OCI-LY3 (cell line): ENCODE measurements around the gene SLC8A2.

ENCODE experiments used
- H2AFZ ChIP-seq: fragments of 200-600, 300-600 bp; shearing (Covaris generic); 2 replicates; pipeline ENCODE4 v1.6.0; 2014; ENCODE audit warnings: antibody characterized with exemption, low read depth, low read length
- H3K27ac ChIP-seq: fragments of 200-600, 300-600 bp; sonication (generic); 2 replicates; pipeline ENCODE4 v1.5.1; 2014; ENCODE audit warnings: mild to moderate bottlenecking, low read length, moderate library complexity, mixed read lengths
- H3K27me3 ChIP-seq: fragments of 200-600, 300-600 bp; sonication (generic); 2 replicates; pipeline ENCODE4 v1.6.1; 2014; ENCODE audit warnings: low read depth, low read length, mixed read lengths
- H3K36me3 ChIP-seq: fragments of 200-600, 300-600 bp; sonication (generic); replicated peaks from 2 replicates; pipeline ENCODE3; 2014; ENCODE audit warnings: low read depth, low read length, mixed read lengths
- H3K4me1 ChIP-seq: fragments of 300-600, 200-600 bp; sonication (generic); 2 replicates; pipeline ENCODE4 v1.6.1; 2014; ENCODE audit warnings: low read length, mixed read lengths
- H3K4me2 ChIP-seq: fragments of 200-600, 300-600 bp; sonication (generic); 2 replicates; pipeline ENCODE4 v1.6.1; 2014; ENCODE audit warnings: low read length, mixed read lengths
- H3K4me3 ChIP-seq: fragments of 300-600, 200-600 bp; sonication (generic); 2 replicates; pipeline ENCODE4 v1.5.1; 2014; ENCODE audit warnings: antibody characterized with exemption, mild to moderate bottlenecking, low read length, moderate library complexity
- H3K79me2 ChIP-seq: fragments of 300-600, 200-600 bp; shearing (Covaris generic); 2 replicates; pipeline ENCODE4 v1.6.1; 2014; ENCODE audit warnings: mild to moderate bottlenecking, low read length, mixed read lengths
- H3K9ac ChIP-seq: fragments of 300-600, 200-600 bp; shearing (Covaris generic); 2 replicates; pipeline ENCODE4 v1.6.0; 2014; ENCODE audit warnings: mild to moderate bottlenecking, low read length, moderate library complexity
- H3K9me3 ChIP-seq: fragments of 200-600, 300-600 bp; shearing (Covaris generic); 2 replicates; pipeline ENCODE4 v1.6.1; 2014; ENCODE audit warnings: low read length, mixed read lengths; ENCODE audit not compliant: insufficient read depth
- H4K20me1 ChIP-seq: fragments of 200-600, 300-600 bp; sonication (generic); 2 replicates; pipeline ENCODE4 v1.6.1; 2016; ENCODE audit warnings: low read length, mixed read lengths; ENCODE audit not compliant: insufficient read depth
- EZH2phosphoT487 ChIP-seq: fragments of 200-600 bp; shearing (Covaris generic); IDR thresholded peaks from 2 replicates; pipeline ENCODE4 v1.6.1; 2018; ENCODE audit warnings: antibody characterized with exemption, mixed run types, low read depth
- TF ChIP-seq, protein P1 (sequence below): fragments of 200-600, 300-600 bp; sonication (generic); IDR thresholded peaks from 2 replicates; pipeline ENCODE4 v1.5.1; 2014; ENCODE audit warnings: antibody characterized with exemption, low read length, low read depth

SLC8A2 gene

DNA sequence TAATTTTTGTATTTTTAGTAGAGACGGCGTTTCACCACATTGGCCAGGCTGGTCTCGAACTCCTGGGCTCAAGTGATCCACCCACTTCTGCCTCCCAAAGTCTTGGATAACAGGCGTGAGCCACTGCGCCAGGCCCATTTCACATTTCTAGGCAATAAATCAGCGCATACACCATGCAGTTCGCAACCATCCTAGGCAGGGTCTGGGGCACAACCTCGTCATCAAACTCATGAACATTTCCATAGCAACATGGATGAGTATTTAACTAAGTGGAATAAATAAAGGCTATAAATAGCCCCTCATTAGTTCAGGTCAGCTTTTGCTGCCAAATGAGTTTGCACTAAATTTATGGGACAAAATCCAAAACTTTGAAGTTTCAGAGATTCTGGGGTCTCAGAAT, 60.6 kb downstream of the SLC8A2 start:
- H3K36me3 ChIP-seq, result no peaks in the 10 kb centered on the region
- H3K27me3 ChIP-seq, result peaks cover 6% of the 10 kb centered on the region; the same call in 1 of the 2 replicates
- H3K27ac ChIP-seq, result no peak overlapping the region
- no peak overlapping the region for H2AFZ ChIP-seq
- H3K79me2 ChIP-seq, result no peaks in the 10 kb centered on the region
- no peak for TF ChIP-seq EZH2phosphoT487
- TF ChIP-seq, protein P1, sequence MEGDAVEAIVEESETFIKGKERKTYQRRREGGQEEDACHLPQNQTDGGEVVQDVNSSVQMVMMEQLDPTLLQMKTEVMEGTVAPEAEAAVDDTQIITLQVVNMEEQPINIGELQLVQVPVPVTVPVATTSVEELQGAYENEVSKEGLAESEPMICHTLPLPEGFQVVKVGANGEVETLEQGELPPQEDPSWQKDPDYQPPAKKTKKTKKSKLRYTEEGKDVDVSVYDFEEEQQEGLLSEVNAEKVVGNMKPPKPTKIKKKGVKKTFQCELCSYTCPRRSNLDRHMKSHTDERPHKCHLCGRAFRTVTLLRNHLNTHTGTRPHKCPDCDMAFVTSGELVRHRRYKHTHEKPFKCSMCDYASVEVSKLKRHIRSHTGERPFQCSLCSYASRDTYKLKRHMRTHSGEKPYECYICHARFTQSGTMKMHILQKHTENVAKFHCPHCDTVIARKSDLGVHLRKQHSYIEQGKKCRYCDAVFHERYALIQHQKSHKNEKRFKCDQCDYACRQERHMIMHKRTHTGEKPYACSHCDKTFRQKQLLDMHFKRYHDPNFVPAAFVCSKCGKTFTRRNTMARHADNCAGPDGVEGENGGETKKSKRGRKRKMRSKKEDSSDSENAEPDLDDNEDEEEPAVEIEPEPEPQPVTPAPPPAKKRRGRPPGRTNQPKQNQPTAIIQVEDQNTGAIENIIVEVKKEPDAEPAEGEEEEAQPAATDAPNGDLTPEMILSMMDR, result no peak
- H3K4me3 ChIP-seq, result no peak overlapping the region
- no peak overlapping the region for H3K9ac ChIP-seq
- H3K9me3 ChIP-seq, result no peaks in the 10 kb centered on the region
- H4K20me1 ChIP-seq, result 0 out of 2 replicates have a peak, but pooled peaks cover 3% of the 10 kb centered on the region
- no peak overlapping the region for H3K4me2 ChIP-seq
- no peaks in the 10 kb centered on the region for H3K4me1 ChIP-seq

DNA sequence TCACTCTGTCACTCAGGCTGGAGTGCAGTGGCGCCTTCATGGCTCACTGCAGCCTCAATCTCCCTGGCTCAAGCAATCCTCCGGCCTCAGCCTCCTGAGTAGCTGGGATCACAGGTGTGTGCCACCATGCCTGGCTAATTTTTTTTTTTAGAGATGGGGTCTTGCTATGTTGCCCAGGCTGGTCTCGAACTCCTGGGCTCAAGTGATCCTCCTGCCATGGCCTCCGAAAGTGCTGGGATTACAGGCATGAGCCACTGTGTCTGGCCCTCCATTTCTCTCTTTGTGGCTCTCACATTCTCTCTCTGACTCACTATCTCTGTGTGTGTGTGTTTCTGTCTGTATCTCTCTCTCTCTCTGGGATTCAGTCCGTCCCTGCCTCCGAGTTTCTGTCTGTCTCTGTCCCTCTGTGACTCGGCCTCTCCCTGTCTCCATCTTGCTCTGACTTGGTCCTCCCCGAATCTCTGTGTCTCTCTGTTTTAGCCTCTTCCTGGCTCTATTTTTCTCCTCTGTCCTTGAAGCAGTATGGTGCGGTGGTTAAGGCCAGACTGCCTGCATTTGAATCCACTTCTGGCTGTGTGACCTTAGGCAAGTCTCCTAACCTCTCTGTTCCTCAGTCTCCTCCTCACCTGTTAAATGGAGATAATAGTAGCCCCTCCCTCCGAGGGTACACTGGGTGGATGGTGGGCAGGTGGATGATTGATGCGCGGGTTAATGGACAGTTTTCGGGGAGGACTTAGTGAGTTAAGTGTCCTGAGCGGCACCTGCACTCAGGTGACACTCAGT, 63.3 kb downstream of the SLC8A2 start:
- H3K27me3 ChIP-seq, result 0 out of 2 replicates have a peak, but pooled peaks cover 2% of the 10 kb centered on the region

DNA sequence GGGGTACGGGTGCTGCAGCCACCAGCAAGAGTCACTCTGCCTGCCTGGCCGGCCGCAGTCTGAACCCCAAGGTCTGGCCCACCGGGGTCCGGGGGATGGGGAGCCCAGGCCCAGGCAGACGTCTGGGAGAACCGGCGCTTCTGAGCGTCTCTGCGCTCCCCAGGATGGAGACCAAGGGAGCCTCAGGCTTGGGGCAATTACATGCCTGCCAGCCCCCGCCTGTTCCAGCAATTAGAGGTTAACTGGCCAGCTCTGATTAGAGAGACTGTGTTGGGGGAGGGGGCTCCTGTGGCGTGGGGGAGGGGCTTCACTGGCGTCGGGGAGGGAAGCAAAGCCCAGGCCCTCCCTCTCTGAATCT, 64.3 kb downstream of the SLC8A2 start:
- H4K20me1 ChIP-seq, result 0 out of 2 replicates have a peak, but pooled peaks cover 3% of the 10 kb centered on the region
- no peak overlapping the region for H3K4me2 ChIP-seq
- H3K79me2 ChIP-seq, result no peaks in the 10 kb centered on the region
- H2AFZ ChIP-seq, result no peak overlapping the region
- no peaks in the 10 kb centered on the region for H3K36me3 ChIP-seq
- TF ChIP-seq EZH2phosphoT487, result no peak
- TF ChIP-seq, protein P1, result no peak
- no peak overlapping the region for H3K9ac ChIP-seq
- H3K27ac ChIP-seq, result no peak overlapping the region
- no peak overlapping the region for H3K4me3 ChIP-seq
- H3K4me1 ChIP-seq, result no peaks in the 10 kb centered on the region
- no peaks in the 10 kb centered on the region for H3K27me3 ChIP-seq
- H3K9me3 ChIP-seq, result no peaks in the 10 kb centered on the region

More for the DNA sequence above, 63.3 kb downstream of the SLC8A2 start:
- Histone ChIP-seq H3K27ac (no peak overlapping the region), H3K9me3 (no peaks in the 10 kb centered on the region), H3K4me1 (no peaks in the 10 kb centered on the region), H3K36me3 (no peaks in the 10 kb centered on the region), H2AFZ (no peak overlapping the region), H3K9ac (no peak overlapping the region), H4K20me1 (0 out of 2 replicates have a peak, but pooled peaks cover 3% of the 10 kb centered on the region), H3K4me2 (no peak overlapping the region), H3K4me3 (no peak overlapping the region), H3K79me2 (no peaks in the 10 kb centered on the region)
- TF ChIP-seq, protein P1, result no peak
- no peak for TF ChIP-seq EZH2phosphoT487

GRCh38 chr19:47406711-47407416, 64.8 kb downstream of the SLC8A2 start:
- H3K4me3 ChIP-seq, result no peak overlapping the region
- H3K9me3 ChIP-seq, result no peaks in the 10 kb centered on the region
- TF ChIP-seq, protein P1, result no peak
- TF ChIP-seq EZH2phosphoT487, result no peak
- H3K4me2 ChIP-seq, result no peak overlapping the region
- no peaks in the 10 kb centered on the region for H3K79me2 ChIP-seq
- no peak overlapping the region for H3K9ac ChIP-seq
- no peaks in the 10 kb centered on the region for H3K36me3 ChIP-seq
- no peak overlapping the region for H2AFZ ChIP-seq
- H3K27ac ChIP-seq, result no peak overlapping the region
- no peaks in the 10 kb centered on the region for H3K27me3 ChIP-seq
- 0 out of 2 replicates have a peak, but pooled peaks cover 3% of the 10 kb centered on the region for H4K20me1 ChIP-seq
- H3K4me1 ChIP-seq, result no peaks in the 10 kb centered on the region
